K562 (cell line): ENCODE data around the gene SEZ6. TPM values are rescaled to one million over a fixed set of nuclear protein-coding genes. Genes with fewer than 3 reads are reported as not detected.

Source experiments
- AFF1 ChIP-seq, 2 experiments: fragments of 450-650 bp; IDR thresholded peaks; 2 replicates each; pipeline ENCODE4 v1.6.1; 2018; ENCODE audit warnings: mild to moderate bottlenecking in 2 of 2, low read depth in 1 of 2; ENCODE audit not compliant: partially characterized antibody in 2 of 2
- ATF6 ChIP-seq: sonication (generic); formaldehyde crosslinking; IDR thresholded peaks from 2 replicates; pipeline ENCODE4 v1.4.0; 2020; ENCODE audit warnings: mild to moderate bottlenecking, missing genetic modification reagents
- CHD7 ChIP-seq: fragments of 200-600 bp; sonication (generic); IDR thresholded peaks from one replicate; pipeline ENCODE4 v1.6.1; 2012; ENCODE audit warnings: mild to moderate bottlenecking, low read depth, low read length, inconsistent platforms
- IRF2 ChIP-seq: sonication (generic); formaldehyde crosslinking; IDR thresholded peaks from 2 replicates; pipeline ENCODE4 v1.8.1; 2022; ENCODE audit warnings: mild to moderate bottlenecking, missing genetic modification reagents
- MCM3 ChIP-seq: fragments of 450-650 bp; IDR thresholded peaks from 2 replicates; pipeline ENCODE4 v1.6.1; 2016
- polyA plus RNA-seq, 8 experiments: library from polyadenylated mRNA; depleted of rRNA in 4 of 8; stranded (reverse) in 5 of 8; unstranded in 3 of 8; fragments of >200 nt; fragmentation: Nextera tagmentation in 2 of 8; fragmentation: Illumina TruSeq in 1 of 8; extraction: Ambion mirVana in 2 of 8; extraction: Trizol in 1 of 8; gene quantifications; 2 replicates each; pipeline versions ENCODE4 v1.2.1 to v1.2.3, GENCODE V29; 2011 to 2014; ENCODE audit warnings: inconsistent platforms in 1 of 8, missing spikeins in 1 of 8
- total RNA-seq, 7 experiments: library from RNA; depleted of rRNA in 6 of 7; stranded (reverse); fragments of >200 nt in 6 of 7; fragmentation: Illumina TruSeq in 2 of 7; extraction: Trizol in 2 of 7; gene quantifications; 2 replicates each; pipeline versions ENCODE4 v1.2.1 to v1.2.3, GENCODE V29; 2011 to 2021; ENCODE audit warnings: low replicate concordance in 1 of 7

SEZ6 gene
- total and polyA plus RNA-seq, 9 of the 15 experiments (the other 6 are each of a cell fraction or from before 2014, with no cell fraction given), result not detected

- TF ChIP-seq CHD7, result peak; percentile 97
- TF ChIP-seq ATF6, result no peak
- TF ChIP-seq IRF2 (CRISPR knock-in tag), result no peak
- TF ChIP-seq MCM3, result no peak
- no peak for TF ChIP-seq AFF1 (IDR thresholded peaks at IDR 0.05; ENCODE audit: low read depth in 1 of 2, partially characterized antibody in 2 of 2)
These were observed at the start of gene SEZ6 (continued) for GRCh38 chr17:29005936-29006511.
